ENCODE measurements around the gene RETREG3. TPM values are rescaled to one million over a fixed set of nuclear protein-coding genes. Genes with fewer than 3 reads are reported as not detected.

Gene RETREG3
- total and polyA plus RNA-seq, 2 of the 13 experiments (the other 11 are each of a cell fraction or from before 2014, with no cell fraction given) = 47.0 to 55.8 TPM

GRCh38 chr17:42535155-42536047 is 73.8 kb downstream of the RETREG3 start (continued):
- TF ChIP-seq GMEB1 (CRISPR knock-in tag; IDR thresholded peaks at IDR 0.05; ENCODE audit: borderline replicate concordance) (peak; percentile 32), KLF13 (CRISPR knock-in tag; IDR thresholded peaks at IDR 0.05) (no peak), ZNF770 (CRISPR knock-in tag; IDR thresholded peaks at IDR 0.05) (no peak), ZNF589 (CRISPR knock-in tag; conservative IDR thresholded peaks at IDR 0.05) (no peak), PATZ1 (CRISPR knock-in tag; IDR thresholded peaks at IDR 0.05) (no peak), RFX3 (CRISPR knock-in tag; IDR thresholded peaks at IDR 0.05) (no peak), NR2F2 (IDR thresholded peaks at IDR 0.05; ENCODE audit: borderline replicate concordance, low read depth) (no peak), ZC3H4 (CRISPR knock-in tag; IDR thresholded peaks at IDR 0.05; ENCODE audit: borderline replicate concordance) (no peak; the same call in 1 of the 2 replicates), PHF8 (CRISPR knock-in tag; IDR thresholded peaks at IDR 0.05) (no peak), SKIL (CRISPR knock-in tag; IDR thresholded peaks at IDR 0.05; ENCODE audit: borderline replicate concordance) (peak; percentile 45; the same call in 1 of the 2 replicates), ZNF691 (CRISPR knock-in tag; IDR thresholded peaks at IDR 0.05; ENCODE audit: borderline replicate concordance, low read depth) (no peak), MAX (IDR thresholded peaks at IDR 0.05) (no peak), ZBTB38 (CRISPR knock-in tag; IDR thresholded peaks at IDR 0.05) (peak; percentile 98), BORCS8-MEF2B (CRISPR knock-in tag; IDR thresholded peaks at IDR 0.05) (no peak; the same call in 1 of the 2 replicates), CHD2 (IDR thresholded peaks at IDR 0.05; ENCODE audit: low read depth, low read length) (no peak), HNF4G (IDR thresholded peaks at IDR 0.05; ENCODE audit: borderline replicate concordance, low read depth, low read length) (no peak), HNF4G (CRISPR knock-in tag; IDR thresholded peaks at IDR 0.05; ENCODE audit: borderline replicate concordance, low read depth) (no peak), MED1 (CRISPR knock-in tag; IDR thresholded peaks at IDR 0.05) (no peak), SKI (IDR thresholded peaks at IDR 0.05; ENCODE audit: partially characterized antibody) (no peak), POLR2A (IDR thresholded peaks at IDR 0.05; ENCODE audit: insufficient read depth in 1 of 2, low read depth in 2 of 2, low read length in 2 of 2) (peak in 1 of 2 experiments; percentile 70; a peak in 1 of 4 replicates)

Data from HepG2 (cell line).